Suppressor macrophage treated with lipopolysaccharide for 4 hours (primary cell): ENCODE measurements around the gene RASGRF2.

Source experiments
- DNase-seq: peaks from one replicate; pipeline ENCODE4 v3.0.0-alpha.2; 2020

RASGRF2 gene

DNA sequence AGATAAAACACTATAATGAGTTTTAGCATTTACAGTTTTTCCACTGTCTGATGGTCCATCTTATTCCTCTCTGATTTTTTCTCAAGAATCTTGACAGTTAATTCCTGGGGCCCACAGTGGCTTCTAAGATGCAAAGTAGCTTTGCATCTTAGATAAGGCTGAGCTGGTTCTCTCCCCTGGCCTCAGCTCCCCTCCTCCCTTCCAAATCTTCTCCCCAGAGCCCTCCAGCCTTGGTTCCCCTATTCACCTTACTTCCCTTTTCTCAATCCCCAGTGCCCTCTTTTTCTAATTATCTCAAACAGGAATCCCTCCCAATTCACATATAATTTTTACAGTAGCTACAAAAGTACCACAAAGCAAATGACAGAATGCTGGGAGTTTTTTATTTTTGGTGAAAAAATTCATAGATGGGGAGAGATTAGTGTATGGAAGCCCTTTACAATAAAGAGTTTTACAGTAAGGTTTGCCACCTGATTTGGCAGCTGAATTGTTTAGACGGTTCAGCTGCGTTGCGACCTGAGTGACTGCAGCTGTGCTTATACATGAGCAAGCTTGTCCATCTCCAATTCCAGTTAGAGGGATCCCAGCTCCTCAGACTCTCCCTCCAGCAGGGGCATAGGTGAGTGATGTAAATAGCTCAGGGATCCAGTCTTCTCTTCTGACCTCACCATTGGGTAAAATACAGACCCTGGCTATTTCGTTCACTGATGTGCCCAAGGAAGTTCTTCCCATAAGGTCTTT lies 221.6 kb downstream of the RASGRF2 start:
- no peak for DNase-seq

DNA sequence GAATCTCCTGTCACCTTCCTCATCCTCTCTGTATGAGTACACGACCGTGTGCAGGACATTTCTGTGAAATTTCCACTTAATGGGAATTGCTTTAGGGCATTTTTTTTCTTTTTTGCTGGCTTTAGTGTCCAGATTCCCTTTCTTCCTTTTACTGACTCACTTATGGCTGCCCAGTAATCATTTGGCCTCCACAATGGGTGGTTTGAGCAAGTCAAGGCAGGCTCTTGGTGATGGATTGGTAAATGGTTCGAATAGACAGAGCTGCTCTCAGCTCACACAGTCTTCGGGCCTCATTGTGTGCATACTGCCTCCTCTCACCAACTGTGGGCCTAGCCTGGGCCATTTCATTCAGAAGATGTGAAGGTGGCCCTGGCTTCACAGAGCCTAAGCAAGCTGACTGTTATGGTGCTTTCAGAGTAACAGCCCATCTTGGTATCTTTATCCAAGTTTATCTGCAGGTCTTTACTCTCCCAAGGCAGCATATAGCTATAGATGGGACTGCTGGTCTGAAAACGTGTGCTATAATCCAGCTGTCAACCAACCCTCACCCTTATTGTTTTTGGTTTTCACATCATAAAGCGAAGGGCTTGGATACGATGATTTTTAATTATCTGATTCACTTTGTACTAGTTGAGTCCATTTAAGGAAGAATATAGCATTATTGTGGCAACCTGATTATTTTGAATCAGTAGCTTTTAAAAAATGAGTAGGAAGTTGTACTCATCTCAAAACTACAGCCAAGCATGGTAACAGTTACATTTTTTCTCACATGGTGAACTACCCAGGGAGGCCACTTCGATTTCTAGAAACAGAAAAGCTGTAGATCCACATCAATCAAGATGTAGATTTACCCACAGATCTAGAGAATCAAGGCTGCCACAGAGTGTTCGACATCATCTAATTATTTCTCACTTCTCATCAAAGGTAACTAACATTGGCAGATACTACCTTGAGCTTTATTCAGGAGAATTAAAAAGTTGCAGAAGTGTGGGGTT lies 222.5 kb downstream of the RASGRF2 start:
- no peak for DNase-seq

DNA sequence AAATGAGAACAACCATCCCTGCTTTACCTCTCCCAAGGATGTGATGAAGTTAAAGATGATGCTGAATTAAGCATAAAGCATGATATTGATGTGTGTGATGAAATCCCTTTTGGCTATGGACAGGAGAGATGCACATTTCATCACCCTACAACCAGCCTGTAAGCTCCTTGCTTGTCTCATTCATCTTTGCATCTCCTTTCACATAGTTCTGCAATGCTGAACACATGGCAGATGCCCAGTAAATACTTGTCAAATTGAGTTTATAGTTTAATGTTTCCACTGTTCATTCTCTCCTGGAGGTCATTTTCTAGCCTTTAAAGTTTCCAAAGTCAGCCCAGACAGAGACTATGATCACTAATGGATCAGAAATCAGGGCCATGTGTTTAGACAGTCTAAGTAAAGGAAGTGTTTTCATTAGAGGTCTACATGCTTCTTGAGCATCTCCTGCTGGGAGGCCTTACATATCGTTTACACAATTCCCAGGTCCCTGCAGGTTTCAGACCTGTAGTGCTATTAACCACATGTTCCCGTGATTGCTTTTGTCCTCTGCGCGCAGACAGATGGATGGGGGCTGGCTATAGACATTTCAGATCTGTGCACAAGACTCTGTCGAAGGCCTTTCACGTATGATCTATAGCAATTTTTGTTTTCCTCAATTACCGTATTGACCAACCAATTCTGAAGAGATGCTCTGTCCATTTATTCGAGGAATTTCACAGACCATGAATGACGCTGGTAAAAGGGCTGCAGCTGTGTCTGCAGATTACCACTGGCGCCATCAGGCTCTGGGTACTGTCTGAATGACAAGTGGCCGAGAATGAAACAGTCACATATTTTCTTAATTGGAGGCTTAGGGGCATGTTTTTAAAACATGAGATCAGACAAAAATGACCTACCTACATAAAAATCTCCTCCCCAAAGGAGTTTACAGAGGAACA lies 223.9 kb downstream of the RASGRF2 start:
- DNase-seq: no peak

DNA sequence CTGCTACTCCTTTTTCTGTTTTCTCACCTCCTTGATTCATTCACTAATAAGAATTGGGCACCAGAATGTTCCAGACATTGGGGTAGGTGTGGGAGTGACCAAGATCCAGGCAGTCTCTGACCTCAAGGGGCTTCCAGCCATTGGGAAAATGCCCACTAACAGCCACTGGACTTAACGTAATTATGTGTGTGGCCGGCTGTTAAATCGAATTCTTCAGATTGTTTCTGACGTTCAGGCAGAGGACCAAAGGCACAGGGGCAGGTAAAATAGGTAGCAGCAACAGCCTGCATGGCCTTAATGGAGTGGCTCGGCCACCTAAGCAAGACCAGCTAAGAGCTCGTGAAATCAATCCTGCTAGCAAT lies 224.6 kb downstream of the RASGRF2 start:
- no peak for DNase-seq

DNA sequence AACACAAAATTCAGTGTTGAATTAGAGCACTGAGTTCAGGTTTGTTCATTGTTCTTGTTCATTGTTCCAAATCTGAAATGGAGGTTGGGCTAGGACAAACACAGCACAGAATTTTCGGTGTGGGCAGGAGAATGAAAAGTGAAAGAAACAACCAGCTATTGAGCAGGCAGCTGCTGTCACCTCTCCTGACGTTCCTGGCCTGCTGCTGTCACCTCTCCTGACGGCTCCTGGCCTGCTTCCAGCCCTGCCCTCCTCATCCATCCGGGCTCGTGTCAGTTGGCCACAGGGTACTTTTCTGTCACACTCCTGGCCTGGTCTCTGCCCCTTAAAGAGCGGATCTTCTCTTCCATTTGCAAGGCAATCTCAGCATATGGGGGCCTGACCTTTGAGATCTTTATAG lies 227.7 kb downstream of the RASGRF2 start:
- no peak for DNase-seq

DNA sequence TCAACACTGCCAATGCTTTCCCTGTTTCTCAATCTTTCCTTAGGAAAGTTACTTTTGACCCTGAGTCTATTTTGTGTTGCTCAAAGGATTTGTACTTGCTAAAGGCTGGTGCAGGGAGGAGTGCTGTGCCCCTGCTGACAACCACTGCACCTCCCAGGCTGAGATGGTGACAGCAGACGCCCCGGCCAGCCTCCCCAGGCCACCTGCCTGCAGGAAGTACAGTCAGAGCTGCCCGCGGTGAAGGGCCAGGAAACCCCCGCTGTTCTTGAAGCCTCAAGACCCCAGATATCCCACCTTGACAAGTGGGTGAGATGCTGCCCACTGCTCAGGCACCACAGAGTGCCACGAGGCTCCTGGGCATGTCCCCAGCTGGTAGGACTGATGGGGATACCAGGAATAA lies 228.8 kb downstream of the RASGRF2 start:
- DNase-seq: no peak

DNA sequence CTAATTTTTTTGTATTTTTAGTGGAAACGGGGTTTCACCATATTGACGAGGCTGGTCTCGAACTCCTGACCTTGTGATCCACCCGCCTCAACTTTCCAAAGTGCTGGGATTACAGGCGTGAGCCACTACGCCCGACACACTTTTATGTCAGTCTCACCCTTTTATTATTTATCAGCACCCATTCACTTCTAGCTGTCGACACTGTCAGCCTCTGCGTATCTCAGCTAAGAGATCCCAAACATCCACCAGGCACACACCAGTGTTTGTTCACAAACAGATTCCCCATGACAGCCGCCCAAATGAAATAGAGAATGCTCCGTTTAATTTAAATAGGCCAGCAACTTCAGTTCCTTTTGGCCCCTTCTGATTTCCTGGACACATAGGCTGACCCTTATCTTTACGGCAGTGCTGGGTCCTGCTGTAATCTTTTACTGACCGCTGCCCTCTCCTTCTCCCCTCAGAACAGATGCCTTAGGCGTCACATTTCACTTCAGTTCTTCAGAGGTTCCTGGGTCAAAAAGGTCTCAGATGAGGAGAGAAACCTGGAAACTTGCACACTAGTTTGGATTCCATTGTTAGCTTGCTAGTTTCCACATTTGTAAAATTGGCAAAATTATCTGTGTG lies 229.8 kb downstream of the RASGRF2 start:
- DNase-seq: no peak

DNA sequence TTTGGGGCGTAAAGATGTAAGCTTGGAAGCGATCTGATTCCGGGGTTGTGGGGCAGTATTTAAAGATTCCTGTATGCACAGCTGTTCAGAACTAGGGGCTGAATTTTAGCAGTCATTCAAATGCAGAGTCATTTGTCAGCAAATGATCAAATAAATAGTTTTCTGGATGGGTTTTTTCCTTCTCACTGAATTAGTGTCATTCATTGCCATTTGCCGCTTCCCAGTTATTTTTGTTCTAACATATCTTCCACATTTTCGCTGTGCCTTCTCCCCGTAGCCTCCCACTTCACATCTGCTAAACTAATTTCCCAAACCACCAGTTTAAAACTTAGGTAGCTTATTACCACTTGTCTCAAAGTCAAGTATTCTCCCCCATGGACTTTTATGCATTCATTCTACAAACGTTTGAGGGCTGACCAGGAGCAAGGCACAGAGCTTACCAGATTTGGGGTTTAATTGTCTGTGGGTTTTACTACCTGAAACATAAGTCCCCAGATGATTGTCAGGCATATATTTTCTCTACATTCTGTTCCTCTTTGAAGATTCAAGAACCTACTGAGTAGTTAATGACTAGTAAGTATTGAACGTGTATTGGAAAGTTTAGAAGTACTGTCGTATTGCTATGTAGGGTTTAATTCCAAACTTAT lies 231.7 kb downstream of the RASGRF2 start:
- DNase-seq: no peak

DNA sequence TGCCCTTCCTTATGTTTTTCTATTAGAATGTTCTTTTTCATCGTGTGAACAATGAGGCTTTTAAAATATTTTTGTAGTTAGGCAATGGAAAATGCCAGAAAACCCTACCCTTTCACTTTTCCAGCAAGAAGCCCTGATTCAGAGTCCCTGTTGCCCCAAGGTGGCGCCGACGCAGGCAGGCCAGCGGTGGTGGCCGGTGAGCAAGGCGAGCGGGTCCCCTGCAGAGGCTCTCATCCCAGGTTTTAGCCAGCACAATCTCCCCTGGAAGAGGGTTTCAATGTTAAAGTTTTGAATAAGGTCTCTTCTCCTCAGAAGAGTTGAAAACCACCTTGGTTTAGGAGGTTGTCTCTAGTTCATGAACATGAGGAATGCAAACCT lies 232.2 kb downstream of the RASGRF2 start:
- no peak for DNase-seq

DNA sequence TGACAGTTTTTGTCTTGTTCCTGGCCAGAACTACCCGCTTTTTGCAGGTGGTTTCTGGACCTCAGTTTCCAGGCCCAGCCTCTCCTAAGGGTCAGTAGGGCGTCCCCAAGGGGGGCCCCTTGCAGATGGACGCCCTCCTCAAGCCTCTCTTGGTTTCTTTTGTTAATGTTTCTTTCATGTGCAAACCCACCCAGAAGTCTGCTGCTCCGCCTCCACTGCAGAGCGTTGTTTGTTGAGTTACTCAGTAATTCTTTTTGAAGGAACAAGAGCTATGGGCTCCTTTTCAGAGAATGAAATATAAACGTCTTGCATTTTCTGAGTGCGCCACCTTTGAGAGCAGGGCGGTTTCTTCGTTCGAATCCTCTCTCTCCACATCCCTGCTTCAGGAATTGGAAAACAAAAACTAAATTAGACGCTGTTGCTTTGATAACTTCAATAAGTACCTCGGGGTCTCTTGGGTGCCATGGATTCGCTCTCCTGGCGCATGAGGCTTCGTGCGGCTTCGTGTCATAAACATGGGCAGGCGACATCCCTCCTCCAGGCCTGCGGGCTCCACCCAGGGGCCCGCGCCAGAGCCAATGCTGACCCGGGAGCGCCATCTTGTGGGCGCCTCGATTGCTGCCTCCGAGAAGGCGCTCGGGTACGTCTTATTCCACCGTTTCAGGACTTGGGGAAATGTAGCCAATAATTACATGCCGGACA lies 234.6 kb downstream of the RASGRF2 start:
- DNase-seq: peak; percentile 80

DNA sequence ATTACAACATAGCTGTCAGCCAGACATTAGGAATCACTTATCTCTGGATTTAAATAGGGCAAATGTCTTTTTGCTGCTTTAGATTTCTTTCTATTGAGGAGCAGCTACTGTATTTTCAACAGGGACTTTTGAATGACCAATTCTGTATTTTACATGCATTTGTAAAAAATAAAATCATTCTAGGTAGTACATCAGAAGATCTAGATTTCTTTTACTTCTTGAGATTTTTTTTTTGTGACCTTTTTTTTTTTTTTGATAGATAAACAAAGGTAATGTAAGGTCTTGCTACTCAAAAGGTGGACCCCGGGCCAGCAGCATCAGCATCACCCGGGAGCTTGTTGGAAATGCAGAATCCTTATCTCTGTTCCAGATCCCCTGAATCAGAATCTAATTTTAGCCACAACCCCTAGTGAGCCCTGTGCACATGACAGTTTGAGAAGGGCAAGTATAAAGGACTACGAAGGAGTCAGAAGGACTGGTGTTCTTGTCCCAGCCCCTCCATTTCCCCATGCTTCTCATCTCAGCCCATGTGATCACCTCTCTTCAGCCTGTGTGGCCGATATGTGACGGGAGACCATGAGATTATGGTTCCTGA lies 235.3 kb downstream of the RASGRF2 start:
- no peak for DNase-seq

DNA sequence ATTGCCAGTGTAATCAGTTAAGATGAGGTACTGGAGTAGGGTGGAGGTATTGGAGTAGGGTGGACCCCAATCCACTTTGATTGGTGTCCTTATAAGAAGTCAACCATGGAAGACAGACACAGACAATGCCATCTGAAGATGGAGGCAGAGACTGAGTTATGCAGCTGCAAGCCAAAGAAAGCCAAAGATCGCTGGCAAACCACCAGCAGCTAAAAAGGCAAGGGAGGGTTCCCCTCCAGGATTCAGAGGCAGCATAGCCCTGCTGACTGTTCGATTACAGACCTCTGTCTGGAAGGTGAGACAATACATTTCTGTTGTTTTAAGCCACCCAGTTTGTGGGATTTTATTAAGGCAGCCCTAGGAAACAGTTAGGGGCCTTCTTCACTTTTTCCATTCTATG lies 242.5 kb downstream of the RASGRF2 start:
- no peak for DNase-seq

DNA sequence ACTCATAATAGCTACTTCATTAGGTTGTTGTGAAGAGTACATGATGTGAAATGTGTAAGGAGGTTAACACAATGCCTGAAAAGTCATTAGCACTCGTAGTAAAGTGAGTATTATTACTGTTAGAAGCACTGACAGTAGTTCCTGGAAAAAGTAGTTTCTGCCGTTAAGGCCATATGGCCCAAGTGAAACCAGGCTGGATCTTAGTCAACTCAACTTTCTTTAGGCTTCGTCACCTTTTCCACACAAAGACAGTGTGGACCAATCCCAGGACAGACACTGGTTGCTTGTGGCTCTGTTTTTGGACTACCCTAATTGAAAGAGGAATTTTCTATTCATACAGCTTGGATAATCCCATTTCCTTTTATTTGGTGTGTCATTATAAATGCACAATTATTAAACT lies 243.6 kb downstream of the RASGRF2 start:
- DNase-seq: no peak

DNA sequence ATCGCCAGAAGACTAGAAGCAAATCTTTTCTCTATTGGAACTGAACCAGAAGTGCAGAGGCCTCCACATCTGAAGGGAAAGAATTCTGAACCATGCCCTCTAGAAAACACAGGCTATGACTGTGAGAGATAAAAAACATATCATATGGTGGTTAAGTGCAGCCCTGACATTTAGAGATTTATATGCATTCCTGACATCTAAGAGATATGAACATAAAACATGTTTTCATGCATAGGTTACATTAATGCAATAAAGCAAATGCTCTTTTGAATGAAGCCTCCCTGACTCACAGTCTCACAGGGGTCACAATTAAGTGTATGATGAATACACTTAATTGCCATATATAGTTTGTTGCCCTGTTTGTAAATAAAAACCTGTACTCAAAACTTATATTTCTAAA lies 244.0 kb downstream of the RASGRF2 start:
- no peak for DNase-seq

DNA sequence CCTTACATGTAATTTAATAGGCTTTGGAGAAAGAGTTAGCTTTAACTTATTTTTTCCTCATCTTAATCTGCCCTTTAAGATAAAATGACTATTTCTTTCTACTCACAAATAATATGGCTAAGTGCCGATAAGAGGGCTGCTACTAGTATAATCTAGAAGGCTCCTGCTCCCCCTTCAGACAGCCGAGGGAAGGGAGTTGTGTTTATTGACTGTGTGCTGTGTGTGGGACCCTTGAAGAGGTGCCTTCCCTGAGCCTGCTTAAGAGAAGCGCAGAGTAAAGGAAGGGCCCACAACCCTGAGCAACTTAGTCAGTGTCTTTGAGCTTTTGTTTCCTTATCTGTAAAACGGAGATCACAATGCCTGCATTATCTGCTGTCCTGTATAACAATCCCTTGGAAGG lies 244.9 kb downstream of the RASGRF2 start:
- DNase-seq: no peak

DNA sequence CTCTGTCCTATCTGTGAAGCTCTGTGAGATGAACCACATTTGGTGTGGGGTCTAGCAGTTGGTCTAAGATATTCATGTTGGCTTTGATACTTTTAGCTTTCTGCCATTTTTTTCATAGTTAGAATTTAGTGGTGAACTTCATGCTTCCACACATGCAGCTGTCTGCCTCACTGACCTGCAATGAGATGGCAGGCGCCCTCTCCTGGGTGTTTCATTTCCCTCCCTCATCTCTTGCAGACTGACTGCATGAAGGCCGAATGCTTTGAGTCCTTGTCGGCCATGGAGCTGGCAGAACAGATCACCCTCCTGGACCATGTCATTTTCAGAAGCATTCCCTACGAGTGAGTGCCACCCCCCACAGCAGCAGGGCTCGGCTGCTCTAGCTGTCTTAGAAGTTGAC lies 246.8 kb downstream of the RASGRF2 start:
- no peak for DNase-seq

DNA sequence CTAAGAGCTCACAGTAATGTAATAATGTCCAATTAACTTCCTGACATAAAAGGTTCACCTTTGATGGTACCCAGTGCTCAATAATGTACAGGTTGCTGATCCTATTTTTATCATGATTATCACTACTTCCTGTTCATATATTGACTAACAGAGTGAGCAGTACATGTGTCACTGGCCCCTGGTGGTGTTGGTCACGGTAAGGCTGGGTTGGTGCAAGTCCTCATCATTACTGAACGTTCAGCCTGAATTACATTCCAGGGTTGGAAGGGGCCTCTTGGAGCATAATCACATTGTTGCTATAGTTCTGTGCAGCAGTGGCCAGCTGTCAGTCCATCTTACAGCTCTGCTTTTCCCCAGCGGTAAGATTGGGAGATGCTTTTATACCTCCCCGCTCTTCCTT lies 248.7 kb downstream of the RASGRF2 start:
- no peak for DNase-seq

DNA sequence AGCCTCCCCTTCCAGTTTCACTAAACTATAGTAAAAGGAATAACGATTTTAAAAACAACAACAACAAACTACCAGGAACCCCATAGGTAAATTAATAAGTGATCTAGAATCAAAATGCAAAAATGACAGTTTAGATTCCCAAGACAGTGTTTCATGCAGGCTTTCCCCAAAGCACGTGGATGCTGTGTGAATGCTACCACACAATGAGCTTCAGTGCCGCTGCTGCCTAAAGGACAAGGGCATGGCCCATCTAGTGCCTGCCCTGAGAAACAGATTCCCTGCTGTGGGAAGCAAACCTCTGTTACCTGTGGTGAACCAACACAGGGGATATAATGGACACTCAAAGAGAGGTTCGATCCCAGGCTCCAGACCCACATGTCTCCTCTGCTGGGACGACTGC lies 249.2 kb downstream of the RASGRF2 start:
- DNase-seq: no peak

DNA sequence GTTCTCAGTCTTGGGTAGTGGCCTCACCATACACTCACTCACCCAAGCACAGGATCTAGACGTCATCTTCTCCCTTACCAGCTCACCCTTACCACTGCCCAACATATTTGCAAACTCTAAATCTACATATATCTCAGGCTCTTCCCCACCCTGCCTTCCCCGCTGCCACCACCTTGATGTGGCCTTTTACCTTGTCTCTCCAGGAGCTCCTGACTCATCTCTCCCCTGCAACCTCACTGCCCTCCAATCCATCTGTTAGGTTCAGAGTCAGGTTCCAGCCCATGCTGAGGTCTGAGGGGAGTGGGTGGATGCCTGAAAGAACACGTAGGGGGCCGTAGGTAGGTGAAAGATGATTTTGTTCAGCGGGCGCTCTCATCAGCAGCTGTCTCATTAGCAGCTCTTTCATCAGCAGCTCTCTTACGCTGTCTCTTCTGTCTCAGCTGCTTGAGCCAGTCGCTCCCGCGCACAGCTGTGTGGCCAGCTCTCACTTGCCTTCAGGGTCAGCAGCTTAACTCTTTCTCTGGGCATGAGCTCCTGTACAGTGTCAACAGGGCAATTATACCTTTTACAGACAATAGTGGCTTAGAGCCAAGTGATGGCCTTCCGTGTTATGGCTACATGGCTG lies 249.8 kb downstream of the RASGRF2 start:
- no peak for DNase-seq

DNA sequence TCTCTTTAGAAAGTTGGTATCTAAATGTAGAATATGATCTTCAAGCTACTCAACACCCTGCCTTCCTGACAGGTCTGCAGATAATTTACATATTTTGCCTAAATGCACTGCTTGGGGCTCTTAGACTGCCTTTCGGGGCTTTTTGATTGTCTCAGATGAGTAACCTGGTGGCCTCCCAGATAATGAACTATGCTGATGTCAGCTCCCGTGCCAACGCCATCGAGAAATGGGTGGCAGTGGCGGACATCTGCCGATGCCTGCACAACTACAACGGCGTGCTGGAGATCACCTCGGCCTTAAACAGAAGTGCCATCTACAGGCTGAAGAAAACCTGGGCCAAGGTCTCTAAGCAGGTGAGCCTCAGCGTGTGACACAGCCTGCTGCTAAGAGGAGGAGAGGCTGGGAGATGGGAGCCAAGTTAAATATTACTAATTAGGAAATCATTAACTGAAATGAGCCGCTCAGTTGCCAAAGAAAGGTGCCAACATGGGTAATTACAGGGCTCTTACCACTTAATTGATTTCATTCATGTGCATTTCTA lies 252.1 kb downstream of the RASGRF2 start:
- no peak for DNase-seq
